IMR-90 (cell line): ENCODE results near the gene ZFPM1. TPM values are rescaled to one million over a fixed set of nuclear protein-coding genes. Genes with fewer than 3 reads are reported as not detected.

Experiments used
- microRNA-seq, 2 experiments: library from miRNA; stranded (forward) in 1 of 2; unstranded in 1 of 2; fragments of 10-50 nt in 1 of 2; fragments of <30 nt in 1 of 2; gene quantifications in 1 of 2; microRNA quantifications in 1 of 2; one replicate each; pipeline versions ENCODE3 to v1.1.0; 2013 to 2020; ENCODE audit not compliant: insufficient read depth in 1 of 2, insufficient read length in 1 of 2, unreplicated experiment in 1 of 2
- polyA plus RNA-seq, 3 experiments: library from polyadenylated mRNA; depleted of rRNA; stranded (reverse); fragments of >200 nt; gene quantifications; 2 replicates each; pipeline ENCODE4 v1.2.3, GENCODE V29; 2012; ENCODE audit warnings: low replicate concordance in 1 of 3
- small RNA-seq, 5 experiments: library from RNA; depleted of rRNA; stranded (forward); fragments of <200 nt; gene quantifications; one replicate each; pipeline ENCODE3, GENCODE V24; 2012
- total RNA-seq: library from RNA; depleted of rRNA; stranded (reverse); fragments of >200 nt; gene quantifications from 2 replicates; pipeline ENCODE4 v1.2.3, GENCODE V29; 2012; rRNA removed

The ZFPM1 gene
- total and polyA plus RNA-seq, 2 of the 4 experiments (the other 2 are of a cell fraction): 0.36 to 1.1 TPM

Small RNAs within 50 kb of the gene (microRNA-seq; reads per million reads assigned to microRNA genes)
- 0 to 4.1 reads per million in 2 experiments for gene MIR5189

Small RNAs within 50 kb of the gene (small RNA-seq; reads per million reads assigned to genes)
- gene MIR5189: 0 reads per million in 5 experiments

Other genes starting within 250 kb of the ZFPM1 start
- 1.1 and 1.4 TPM in 2 replicates for gene ZNF469, start 70.3 kb upstream of the ZFPM1 start, total RNA-seq
- 13.3 and 16.4 TPM in 2 replicates for gene ZNF469, start 70.3 kb upstream of the ZFPM1 start, polyA plus RNA-seq (2012; rRNA removed)
- gene ZC3H18, start 117.1 kb downstream of the ZFPM1 start, total RNA-seq: 3.4 and 4.2 TPM in 2 replicates
- 21.3 and 22.7 TPM in 2 replicates for gene ZC3H18, start 117.1 kb downstream of the ZFPM1 start, polyA plus RNA-seq (2012; rRNA removed)
- gene IL17C, start 185.3 kb downstream of the ZFPM1 start, total RNA-seq: not detected in 2 replicates
- 0.09 TPM in 1 of 2 replicates, not detected in the other for gene IL17C, start 185.3 kb downstream of the ZFPM1 start, polyA plus RNA-seq (2012; rRNA removed)
- gene CYBA, start 197.8 kb downstream of the ZFPM1 start, total RNA-seq: 65.6 and 90.5 TPM in 2 replicates
- gene CYBA, start 197.8 kb downstream of the ZFPM1 start, polyA plus RNA-seq (2012; rRNA removed): 169 and 228 TPM in 2 replicates
- gene MVD, start 209.8 kb downstream of the ZFPM1 start, total RNA-seq: 17.2 and 18.3 TPM in 2 replicates
- 28.4 and 33.1 TPM in 2 replicates for gene MVD, start 209.8 kb downstream of the ZFPM1 start, polyA plus RNA-seq (2012; rRNA removed)
- gene SNAI3, start 233.2 kb downstream of the ZFPM1 start, total RNA-seq: not detected in 2 replicates
- gene SNAI3, start 233.2 kb downstream of the ZFPM1 start, polyA plus RNA-seq (2012; rRNA removed): 0.21 and 0.34 TPM in 2 replicates